DND-41 (cell line): ENCODE measurements around the gene RUVBL2.
"Not testable (repeated sequence)": the region's sequence is repeated elsewhere in the genome, so short reads cannot be mapped to it uniquely, and the experiment has no call there.

Experiments used
- EZH2 ChIP-seq: IDR thresholded peaks from 3 replicates; pipeline ENCODE4 v1.6.1; 2012; ENCODE audit warnings: borderline replicate concordance, low read depth, mild to moderate bottlenecking, moderate library complexity, low read length, inconsistent platforms; ENCODE audit not compliant: severe bottlenecking
- TF ChIP-seq, protein P1 (sequence below): IDR thresholded peaks from 2 replicates; pipeline ENCODE4 v1.5.1; 2012; ENCODE audit warnings: borderline replicate concordance, low read length, moderate library complexity, mild to moderate bottlenecking; ENCODE audit not compliant: poor library complexity, severe bottlenecking; ENCODE audit errors: extremely low read depth

DNA sequence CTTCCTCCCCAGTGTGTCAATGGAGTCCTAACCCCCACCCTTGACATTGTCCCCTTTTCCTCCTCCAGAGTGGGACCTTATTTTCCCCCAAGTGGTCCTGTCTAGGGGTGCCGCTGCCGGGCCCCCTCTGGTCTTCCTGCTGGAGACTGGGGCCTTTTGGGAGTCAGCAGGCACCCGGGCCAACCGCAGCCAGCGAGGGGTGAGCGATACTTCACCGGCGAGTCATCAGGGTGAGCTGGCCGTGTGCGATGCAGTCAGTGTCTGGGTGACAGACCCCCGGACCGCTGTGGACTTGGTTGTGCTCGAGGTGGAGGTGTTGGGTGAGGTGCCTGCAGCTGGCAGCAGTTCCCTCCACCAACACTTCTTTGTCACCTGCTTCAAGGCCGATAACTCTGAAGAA is 36.1 kb downstream of the RUVBL2 start:
- TF ChIP-seq, protein P1, sequence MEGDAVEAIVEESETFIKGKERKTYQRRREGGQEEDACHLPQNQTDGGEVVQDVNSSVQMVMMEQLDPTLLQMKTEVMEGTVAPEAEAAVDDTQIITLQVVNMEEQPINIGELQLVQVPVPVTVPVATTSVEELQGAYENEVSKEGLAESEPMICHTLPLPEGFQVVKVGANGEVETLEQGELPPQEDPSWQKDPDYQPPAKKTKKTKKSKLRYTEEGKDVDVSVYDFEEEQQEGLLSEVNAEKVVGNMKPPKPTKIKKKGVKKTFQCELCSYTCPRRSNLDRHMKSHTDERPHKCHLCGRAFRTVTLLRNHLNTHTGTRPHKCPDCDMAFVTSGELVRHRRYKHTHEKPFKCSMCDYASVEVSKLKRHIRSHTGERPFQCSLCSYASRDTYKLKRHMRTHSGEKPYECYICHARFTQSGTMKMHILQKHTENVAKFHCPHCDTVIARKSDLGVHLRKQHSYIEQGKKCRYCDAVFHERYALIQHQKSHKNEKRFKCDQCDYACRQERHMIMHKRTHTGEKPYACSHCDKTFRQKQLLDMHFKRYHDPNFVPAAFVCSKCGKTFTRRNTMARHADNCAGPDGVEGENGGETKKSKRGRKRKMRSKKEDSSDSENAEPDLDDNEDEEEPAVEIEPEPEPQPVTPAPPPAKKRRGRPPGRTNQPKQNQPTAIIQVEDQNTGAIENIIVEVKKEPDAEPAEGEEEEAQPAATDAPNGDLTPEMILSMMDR = not testable (repeated sequence)
- not testable (repeated sequence) for TF ChIP-seq EZH2
